ENCODE data around the gene GGCX.
"Not testable (repeated sequence)": the region's sequence is repeated elsewhere in the genome, so short reads cannot be mapped to it uniquely, and the experiment has no call there.

The GGCX gene

GRCh38 chr2:85560812-85561279 lies 447 bp downstream of the GGCX start:
- Histone ChIP-seq H3K4me3 (peak overlapping the region; percentile 63 to 83 (median 70)), H3K4me2 (peak overlapping the region; percentile 88 to 98 (median 95)), H3K9me3 (replicated peaks in 1 of 11) (no peaks in the 10 kb centered on the region), H4K20me1 (peaks cover 0 to 31% (median 4%) of the 10 kb centered on the region in 11 experiments; a peak in 8 of 22 replicates), H3K36me3 (peaks cover 33 to 41% (median 35%) of the 10 kb centered on the region in 11 experiments), H3K4me1 (peaks cover 44 to 57% (median 47%) of the 10 kb centered on the region in 10 experiments), H3K27ac (peak overlapping the region in 10 of 11 experiments; percentile 57 to 93 (median 88); a peak in 19 of 22 replicates), H3K9ac (peak overlapping the region; percentile 83 to 95 (median 90)), H3K27me3 (no peaks in the 10 kb centered on the region)
- TF ChIP-seq Cebpa-rat (IDR thresholded peaks at IDR 0.05), result no peak

GRCh38 chr2:85560403-85560726 lies 928 bp downstream of the GGCX start:
- H3K27ac ChIP-seq, result peak overlapping the region in 8 of 11 experiments; percentile 57 to 93 (median 88); a peak in 14 of 22 replicates

GRCh38 chr2:85558160-85558559 lies 3.1 kb downstream of the GGCX start:
- peaks cover 27 to 38% (median 32%) of the 10 kb centered on the region in 10 experiments for H3K4me1 ChIP-seq
- no peak overlapping the region for H3K27ac ChIP-seq
- H3K4me3 ChIP-seq, result no peak overlapping the region
- no peaks in the 10 kb centered on the region for H3K9me3 ChIP-seq (replicated peaks in 1 of 11)
- H3K27me3 ChIP-seq, result no peaks in the 10 kb centered on the region
- no peak overlapping the region for H3K9ac ChIP-seq
- no peak overlapping the region for H3K4me2 ChIP-seq
- peaks cover 60 to 68% (median 62%) of the 10 kb centered on the region in 11 experiments for H3K36me3 ChIP-seq
- peaks cover 0 to 31% (median 4%) of the 10 kb centered on the region in 11 experiments; a peak in 8 of 22 replicates for H4K20me1 ChIP-seq
- no peak for TF ChIP-seq Cebpa-rat (IDR thresholded peaks at IDR 0.05)

More at GRCh38 chr2:85560403-85560726, 928 bp downstream of the GGCX start:
- H3K36me3 ChIP-seq, result peaks cover 38 to 46% (median 40%) of the 10 kb centered on the region in 11 experiments
- H3K9me3 ChIP-seq (replicated peaks in 1 of 11); H3K27me3 ChIP-seq: not testable (repeated sequence)
- H3K4me1 ChIP-seq, result peaks cover 44 to 57% (median 47%) of the 10 kb centered on the region in 10 experiments
- peak overlapping the region; percentile 88 to 98 (median 95) for H3K4me2 ChIP-seq
- H4K20me1 ChIP-seq, result peaks cover 0 to 31% (median 4%) of the 10 kb centered on the region in 11 experiments; a peak in 8 of 22 replicates
- H3K4me3 ChIP-seq, result peak overlapping the region; percentile 63 to 83 (median 70)
- H3K9ac ChIP-seq, result peak overlapping the region; percentile 83 to 95 (median 90)

- no peaks in the 10 kb centered on the region for H3K27me3 ChIP-seq
- no peak for TF ChIP-seq Cebpa-rat (IDR thresholded peaks at IDR 0.05)
- no peak overlapping the region for H3K27ac ChIP-seq
- H3K36me3 ChIP-seq, result peaks cover 70 to 78% (median 72%) of the 10 kb centered on the region in 11 experiments
- no peak overlapping the region for H3K4me2 ChIP-seq
- peaks cover 0 to 31% (median 4%) of the 10 kb centered on the region in 11 experiments; a peak in 8 of 22 replicates for H4K20me1 ChIP-seq
- H3K9ac ChIP-seq, result peak overlapping the region in 3 of 11 experiments; percentile 18 to 37 (median 23); a peak in 1 of 22 replicates
- H3K4me1 ChIP-seq, result peaks cover 21 to 28% (median 26%) of the 10 kb centered on the region in 10 experiments
- H3K4me3 ChIP-seq, result no peak overlapping the region
- no peaks in the 10 kb centered on the region for H3K9me3 ChIP-seq (replicated peaks in 1 of 11)
Observed at GRCh38 chr2:85557130-85557529, 4.2 kb downstream of the GGCX start.

GRCh38 chr2:85554980-85555612 lies 6.2 kb downstream of the GGCX start:
- Histone ChIP-seq H3K4me3 (no peak overlapping the region), H3K27ac (no peak overlapping the region), H4K20me1 (peaks cover 0 to 26% (median 5%) of the 10 kb centered on the region in 11 experiments; a peak in 7 of 22 replicates), H3K36me3 (peaks cover 87 to 98% (median 91%) of the 10 kb centered on the region in 11 experiments), H3K27me3 (no peaks in the 10 kb centered on the region), H3K9me3 (replicated peaks in 1 of 11) (no peaks in the 10 kb centered on the region), H3K4me2 (no peak overlapping the region), H3K4me1 (peaks cover 22 to 38% (median 31%) of the 10 kb centered on the region in 10 experiments), H3K9ac (peak overlapping the region in 1 of 11 experiments; percentile 7; a peak in 2 of 22 replicates)
- no peak for TF ChIP-seq Cebpa-rat (IDR thresholded peaks at IDR 0.05)

GRCh38 chr2:85553184-85553583 lies 8.1 kb downstream of the GGCX start:
- no peak for TF ChIP-seq Cebpa-rat (IDR thresholded peaks at IDR 0.05)
- Histone ChIP-seq H3K9ac (0 out of 22 replicates have a peak overlapping the region, but pooled peaks of 2 of the 11 experiments have one; percentile 19 to 27), H4K20me1 (peaks cover 0 to 24% (median 6%) of the 10 kb centered on the region in 11 experiments; a peak in 15 of 22 replicates), H3K27me3 (no peaks in the 10 kb centered on the region), H3K9me3 (replicated peaks in 1 of 11) (no peaks in the 10 kb centered on the region), H3K4me2 (no peak overlapping the region), H3K27ac (no peak overlapping the region), H3K4me3 (no peak overlapping the region), H3K36me3 (peaks cover 85 to 100% (median 95%) of the 10 kb centered on the region in 11 experiments), H3K4me1 (peaks cover 12 to 37% (median 26%) of the 10 kb centered on the region in 10 experiments; a peak in 19 of 20 replicates)

- Histone ChIP-seq H3K36me3 (peaks cover 73 to 98% (median 93%) of the 10 kb centered on the region in 11 experiments), H3K27ac (no peak overlapping the region; a peak in 3 of 22 replicates)
Observed at GRCh38 chr2:85551698-85552678, 9.3 kb downstream of the GGCX start.

GRCh38 chr2:85550486-85550885 lies 10.8 kb downstream of the GGCX start:
- Histone ChIP-seq H3K4me1 (peaks cover 12 to 43% (median 26%) of the 10 kb centered on the region in 10 experiments; a peak in 19 of 20 replicates), H3K9me3 (replicated peaks in 1 of 11) (no peaks in the 10 kb centered on the region), H3K9ac (peak overlapping the region in 10 of 11 experiments; percentile 5 to 56 (median 15); a peak in 10 of 22 replicates), H3K36me3 (peaks cover 72 to 98% (median 92%) of the 10 kb centered on the region in 11 experiments), H3K4me2 (peak overlapping the region; percentile 1 to 71 (median 37); a peak in 17 of 22 replicates), H3K27ac (peak overlapping the region in 9 of 11 experiments; percentile 10 to 39 (median 24); a peak in 8 of 22 replicates), H3K4me3 (no peak overlapping the region), H4K20me1 (peaks cover 22 to 47% (median 33%) of the 10 kb centered on the region in 11 experiments), H3K27me3 (no peaks in the 10 kb centered on the region)
- TF ChIP-seq Cebpa-rat (IDR thresholded peaks at IDR 0.05), result no peak

More at GRCh38 chr2:85551698-85552678, 9.3 kb downstream of the GGCX start:
- Histone ChIP-seq H3K9ac (peak overlapping the region in 6 of 11 experiments; percentile 0 to 27 (median 8); a peak in 3 of 22 replicates), H4K20me1 (peaks cover 11 to 32% (median 18%) of the 10 kb centered on the region in 11 experiments; a peak in 19 of 22 replicates), H3K4me2 (peak overlapping the region in 4 of 11 experiments; percentile 47 to 71 (median 63); a peak in 7 of 22 replicates), H3K4me1 (peaks cover 12 to 43% (median 26%) of the 10 kb centered on the region in 10 experiments; a peak in 19 of 20 replicates), H3K9me3 (replicated peaks in 1 of 11) (no peaks in the 10 kb centered on the region), H3K27me3 (no peaks in the 10 kb centered on the region), H3K4me3 (no peak overlapping the region)
- no peak for TF ChIP-seq Cebpa-rat (IDR thresholded peaks at IDR 0.05)
